KOPT-K1 (cell line): ENCODE measurements around the gene RSRC1.
"Not testable (repeated sequence)": the region's sequence is repeated elsewhere in the genome, so short reads cannot be mapped to it uniquely, and the experiment has no call there.

Experiments used
- H3K27ac ChIP-seq: fragments of 200-600 bp; sonication (generic); 2 replicates; pipeline ENCODE4 v1.5.1; 2016; ENCODE audit warnings: antibody characterized with exemption, mild to moderate bottlenecking, low read depth, low read length; ENCODE audit not compliant: poor library complexity, severe bottlenecking
- H3K36me3 ChIP-seq: fragments of 200-600 bp; sonication (generic); 2 replicates; pipeline ENCODE4 v1.5.1; 2017; ENCODE audit warnings: antibody characterized with exemption, mild to moderate bottlenecking, low read length, moderate library complexity; ENCODE audit not compliant: insufficient read depth
- H3K9me3 ChIP-seq: fragments of 200-600 bp; sonication (generic); 2 replicates; pipeline ENCODE4 v1.5.1; 2017; ENCODE audit warnings: antibody characterized with exemption, low read length, mild to moderate bottlenecking; ENCODE audit not compliant: insufficient read depth, poor library complexity, severe bottlenecking

The RSRC1 gene

GRCh38 chr3:158471639-158472294, 361.9 kb downstream of the RSRC1 start:
- Histone ChIP-seq H3K36me3 (no peaks in the 10 kb centered on the region), H3K9me3 (no peaks in the 10 kb centered on the region), H3K27ac (no peak overlapping the region)

- no peak overlapping the region for H3K27ac ChIP-seq
- H3K9me3 ChIP-seq = no peaks in the 10 kb centered on the region
- no peaks in the 10 kb centered on the region for H3K36me3 ChIP-seq
Measured at GRCh38 chr3:158479051-158479450, 369.2 kb downstream of the RSRC1 start.

- Histone ChIP-seq H3K9me3 (no peaks in the 10 kb centered on the region), H3K36me3 (no peaks in the 10 kb centered on the region), H3K27ac (no peak overlapping the region)
Measured at GRCh38 chr3:158483701-158484235, 373.9 kb downstream of the RSRC1 start.

GRCh38 chr3:158486200-158486599, 376.3 kb downstream of the RSRC1 start:
- Histone ChIP-seq H3K27ac (no peak overlapping the region), H3K36me3 (no peaks in the 10 kb centered on the region), H3K9me3 (no peaks in the 10 kb centered on the region)

DNA sequence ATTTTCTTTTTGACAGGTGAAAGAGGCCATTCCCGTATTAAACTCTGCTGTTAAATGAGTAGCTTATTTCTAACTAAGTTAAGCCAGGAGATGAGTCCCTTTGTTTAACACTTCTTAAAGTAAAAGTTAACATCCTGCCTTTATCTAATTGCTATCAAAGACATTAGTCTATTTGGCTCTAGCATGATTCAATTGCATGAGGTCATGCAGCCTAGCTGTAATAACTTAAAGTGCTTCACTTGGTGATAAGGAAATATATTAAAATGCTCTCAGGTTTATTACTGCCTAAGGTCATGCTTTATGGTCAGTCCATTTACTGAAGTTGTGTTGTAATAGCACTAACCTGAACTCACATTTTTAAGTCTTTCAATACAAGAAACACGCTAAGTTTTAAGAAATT, 378.8 kb downstream of the RSRC1 start:
- Histone ChIP-seq H3K27ac (no peak overlapping the region), H3K36me3 (no peaks in the 10 kb centered on the region), H3K9me3 (peaks cover 4% of the 10 kb centered on the region)

- Histone ChIP-seq H3K9me3 (peaks cover 4% of the 10 kb centered on the region), H3K27ac (no peak overlapping the region), H3K36me3 (no peaks in the 10 kb centered on the region)
Measured at GRCh38 chr3:158489181-158489580, 379.3 kb downstream of the RSRC1 start.

GRCh38 chr3:158491968-158492367, 382.1 kb downstream of the RSRC1 start:
- no peaks in the 10 kb centered on the region for H3K36me3 ChIP-seq
- no peak overlapping the region for H3K27ac ChIP-seq
- peaks cover 4% of the 10 kb centered on the region for H3K9me3 ChIP-seq

DNA sequence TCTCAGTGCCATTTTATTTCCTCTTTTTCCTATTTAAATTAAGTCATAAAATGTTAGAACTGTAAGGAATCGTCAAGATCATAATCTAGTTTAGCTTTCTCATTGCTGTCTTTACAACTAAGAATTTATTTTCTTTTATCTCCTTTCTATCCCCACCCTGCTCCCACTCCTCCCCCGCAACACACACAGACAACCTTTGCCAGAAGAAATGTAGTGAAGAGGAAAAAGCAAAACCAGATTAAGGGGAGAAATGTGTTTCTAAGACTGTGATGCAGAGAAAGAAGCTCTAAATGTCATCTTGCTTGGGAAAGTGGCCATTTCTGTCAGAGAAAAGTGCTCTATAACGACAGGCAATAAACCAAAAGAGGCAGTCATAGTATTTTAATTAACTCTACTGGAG, 382.8 kb downstream of the RSRC1 start:
- H3K9me3 ChIP-seq = peaks cover 4% of the 10 kb centered on the region
- H3K27ac ChIP-seq = no peak overlapping the region
- H3K36me3 ChIP-seq = no peaks in the 10 kb centered on the region

DNA sequence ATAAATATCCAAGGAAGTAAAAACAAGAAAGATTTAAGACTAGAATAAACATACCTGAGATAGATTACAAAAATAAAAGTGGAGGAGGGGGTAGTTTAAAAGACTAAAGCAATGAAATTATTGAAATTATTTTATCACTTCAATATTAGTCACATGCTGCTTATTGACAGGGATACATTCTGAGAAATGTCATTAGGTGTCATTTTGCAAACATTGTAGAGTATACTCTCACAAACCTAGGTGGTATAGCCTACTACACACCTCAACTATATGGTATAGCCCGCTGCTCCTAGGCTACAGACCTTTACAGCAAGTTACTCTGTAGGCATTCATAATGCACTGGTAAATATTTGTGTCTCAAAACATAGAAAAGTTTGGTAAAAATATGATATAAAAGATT, 384.0 kb downstream of the RSRC1 start:
- H3K27ac ChIP-seq = no peak overlapping the region
- H3K9me3 ChIP-seq = peaks cover 4% of the 10 kb centered on the region
- no peaks in the 10 kb centered on the region for H3K36me3 ChIP-seq

GRCh38 chr3:158494673-158495072, 384.8 kb downstream of the RSRC1 start:
- H3K36me3 ChIP-seq = no peaks in the 10 kb centered on the region
- peaks cover 8% of the 10 kb centered on the region for H3K9me3 ChIP-seq
- no peak overlapping the region for H3K27ac ChIP-seq

GRCh38 chr3:158495398-158495902, 385.6 kb downstream of the RSRC1 start:
- peaks cover 14% of the 10 kb centered on the region for H3K9me3 ChIP-seq
- not testable (repeated sequence) for H3K27ac ChIP-seq, H3K36me3 ChIP-seq

GRCh38 chr3:158505117-158505516, 395.2 kb downstream of the RSRC1 start:
- no peak overlapping the region for H3K27ac ChIP-seq
- peaks cover 4% of the 10 kb centered on the region for H3K9me3 ChIP-seq
- H3K36me3 ChIP-seq = no peaks in the 10 kb centered on the region

GRCh38 chr3:158506456-158506855, 396.6 kb downstream of the RSRC1 start:
- Histone ChIP-seq H3K27ac (no peak overlapping the region), H3K36me3 (no peaks in the 10 kb centered on the region), H3K9me3 (no peaks in the 10 kb centered on the region)

DNA sequence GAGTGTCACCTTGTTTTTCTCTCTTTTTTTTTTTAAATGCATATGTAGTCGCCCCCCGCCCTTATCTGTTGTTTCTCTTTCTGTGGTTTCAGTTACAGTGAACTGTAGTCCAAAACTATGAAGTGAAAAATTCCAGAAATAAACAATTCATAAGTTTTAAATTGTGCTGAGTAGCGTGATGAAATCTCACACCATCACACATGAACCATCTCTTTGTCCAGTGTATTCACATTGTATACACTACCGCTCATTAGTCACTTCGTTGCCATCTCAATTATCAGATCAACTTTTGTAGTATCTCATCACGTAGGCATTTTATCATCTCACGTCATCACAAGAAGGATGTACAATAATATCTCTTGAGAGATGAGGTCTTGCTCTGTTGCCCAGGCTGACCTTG, 398.6 kb downstream of the RSRC1 start:
- Histone ChIP-seq H3K27ac (no peak overlapping the region), H3K36me3 (no peaks in the 10 kb centered on the region), H3K9me3 (no peaks in the 10 kb centered on the region)

- no peaks in the 10 kb centered on the region for H3K9me3 ChIP-seq
- H3K27ac ChIP-seq = no peak overlapping the region
- H3K36me3 ChIP-seq = no peaks in the 10 kb centered on the region
Measured at GRCh38 chr3:158509891-158510290, 400.0 kb downstream of the RSRC1 start.

DNA sequence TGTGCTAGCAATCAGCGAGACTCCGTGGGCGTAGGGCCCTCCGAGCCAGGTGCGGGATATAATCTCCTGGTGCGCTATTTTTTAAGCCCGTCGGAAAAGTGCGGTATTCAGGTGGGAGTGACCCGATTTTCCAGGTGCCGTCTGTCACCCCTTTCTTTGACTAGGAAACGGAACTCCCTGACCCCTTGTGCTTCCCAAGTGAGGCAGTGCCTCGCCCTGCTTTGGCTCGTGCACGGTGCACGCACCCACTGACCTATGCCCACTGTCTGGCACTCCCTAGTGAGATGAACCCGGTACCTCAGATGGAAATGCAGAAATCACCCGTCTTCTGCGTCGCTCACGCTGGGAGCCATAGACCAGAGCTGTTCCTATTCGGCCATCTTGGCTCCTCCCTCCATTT, 406.8 kb downstream of the RSRC1 start:
- H3K36me3 ChIP-seq, H3K27ac ChIP-seq, H3K9me3 ChIP-seq: not testable (repeated sequence)
